Osteoblast (primary cell): ENCODE data around the gene C4A. TPM values are rescaled to one million over a fixed set of nuclear protein-coding genes. Genes with fewer than 3 reads are reported as not detected.

Experiments
- DNase-seq: peaks from one replicate; pipeline ENCODE4 v3.0.0; 2011; ENCODE audit warnings: low spot score, mixed read lengths; ENCODE audit not compliant: insufficient read length; ENCODE audit errors: missing footprints
- H2AFZ ChIP-seq: 2 replicates; pipeline ENCODE4 v1.6.0; 2011; ENCODE audit warnings: mild to moderate bottlenecking, low read length
- H3K27ac ChIP-seq: 2 replicates; pipeline ENCODE4 v1.5.1; 2011; ENCODE audit warnings: mild to moderate bottlenecking, low read depth, low read length, moderate library complexity
- H3K27me3 ChIP-seq: 2 replicates; pipeline ENCODE4 v1.6.0; 2012; ENCODE audit warnings: mild to moderate bottlenecking, control low read depth, inconsistent platforms, low read length, moderate library complexity; ENCODE audit not compliant: insufficient read depth
- H3K36me3 ChIP-seq: 2 replicates; pipeline ENCODE4 v1.5.1; 2011; ENCODE audit warnings: mild to moderate bottlenecking, low read length, control low read depth, moderate library complexity; ENCODE audit not compliant: insufficient read depth
- H3K4me1 ChIP-seq: 2 replicates; pipeline ENCODE4 v1.5.1; 2011; ENCODE audit warnings: mild to moderate bottlenecking, low read length, control low read depth, moderate library complexity; ENCODE audit not compliant: insufficient read depth
- H3K4me2 ChIP-seq: 2 replicates; pipeline ENCODE4 v1.6.0; 2011; ENCODE audit warnings: mild to moderate bottlenecking, low read length; ENCODE audit not compliant: insufficient read depth
- H3K4me3 ChIP-seq: fragments of 200-600 bp; sonication (generic); 3 replicates; pipeline ENCODE4 v1.5.1; 2012; ENCODE audit warnings: mild to moderate bottlenecking, low read length, inconsistent platforms; ENCODE audit not compliant: insufficient read depth
- H3K79me2 ChIP-seq: 2 replicates; pipeline ENCODE4 v1.6.0; 2012; ENCODE audit warnings: mild to moderate bottlenecking, low read length, control low read depth, inconsistent platforms; ENCODE audit not compliant: insufficient read depth
- H3K9me3 ChIP-seq: 2 replicates; pipeline ENCODE4 v1.5.1; 2011; ENCODE audit warnings: low read depth, low read length, control low read depth
- H4K20me1 ChIP-seq: 2 replicates; pipeline ENCODE4 v1.6.0; 2012; ENCODE audit warnings: mild to moderate bottlenecking, low read length, control low read depth; ENCODE audit not compliant: insufficient read depth
- CTCF ChIP-seq: IDR thresholded peaks from 2 replicates; pipeline ENCODE4 v1.5.1; 2011; ENCODE audit warnings: mild to moderate bottlenecking, low read depth, low read length, moderate library complexity; ENCODE audit errors: extremely low read depth
- total RNA-seq: library from RNA; depleted of rRNA; stranded (reverse); fragments of >200 nt; gene quantifications from 2 replicates; pipeline ENCODE4 v1.2.3, GENCODE V29; 2012

The C4A gene
- total RNA-seq, 1 donor, result 7.2 TPM

GRCh38 chr6:31940256-31940664, 41.6 kb upstream of the C4A start:
- no peaks in the 10 kb centered on the region for H4K20me1 ChIP-seq
- TF ChIP-seq CTCF, result no peak
- no peak overlapping the region for H3K27ac ChIP-seq
- peaks cover 5% of the 10 kb centered on the region for H3K27me3 ChIP-seq
- DNase-seq, result peak; percentile 83
- no peak overlapping the region for H3K4me3 ChIP-seq
- H3K4me1 ChIP-seq, result peaks cover 9% of the 10 kb centered on the region
- H3K79me2 ChIP-seq, result no peaks in the 10 kb centered on the region
- no peaks in the 10 kb centered on the region for H3K9me3 ChIP-seq
- no peaks in the 10 kb centered on the region for H3K36me3 ChIP-seq
- peak overlapping the region; percentile 15 for H2AFZ ChIP-seq
- H3K4me2 ChIP-seq, result no peak overlapping the region

- Histone ChIP-seq H4K20me1 (no peaks in the 10 kb centered on the region), H2AFZ (no peak overlapping the region), H3K27ac (no peak overlapping the region), H3K27me3 (peaks cover 5% of the 10 kb centered on the region), H3K4me3 (no peak overlapping the region), H3K4me2 (no peak overlapping the region), H3K9me3 (no peaks in the 10 kb centered on the region), H3K36me3 (no peaks in the 10 kb centered on the region), H3K79me2 (no peaks in the 10 kb centered on the region), H3K4me1 (peaks cover 23% of the 10 kb centered on the region)
- TF ChIP-seq CTCF, result no peak
- no peak for DNase-seq
Measured at GRCh38 chr6:31943742-31944141, 38.1 kb upstream of the C4A start.

- Histone ChIP-seq H3K4me3 (peak overlapping the region; percentile 68), H3K79me2 (no peaks in the 10 kb centered on the region), H3K4me2 (peak overlapping the region; percentile 94), H3K36me3 (no peaks in the 10 kb centered on the region), H3K27ac (peak overlapping the region; percentile 81), H3K4me1 (peaks cover 24% of the 10 kb centered on the region), H3K9me3 (no peaks in the 10 kb centered on the region), H4K20me1 (no peaks in the 10 kb centered on the region), H2AFZ (peak overlapping the region; percentile 87), H3K27me3 (peaks cover 5% of the 10 kb centered on the region)
- no peak for TF ChIP-seq CTCF
- no peak for DNase-seq
Measured at GRCh38 chr6:31945154-31945506, 36.7 kb upstream of the C4A start.

GRCh38 chr6:31945507-31946369, 36.1 kb upstream of the C4A start, which contains the start of gene CFB:
Gene CFB, plus strand, starts transcription at chr6:31946095. Its CDS starts 127 bp downstream, at chr6:31946222.
- TF ChIP-seq CTCF, result no peak
- peak within 1 kb of the TSS; percentile 87 for H2AFZ ChIP-seq
- H3K27ac ChIP-seq, result peak within 1 kb of the TSS; percentile 81
- H3K4me2 ChIP-seq, result peak within 1 kb of the TSS; percentile 94
- DNase-seq, result peak; percentile 97
- H3K4me3 ChIP-seq, result peak within 1 kb of the TSS; percentile 68
- no peaks in the 10 kb centered on the region for H3K36me3 ChIP-seq
- H3K9me3 ChIP-seq, result no peaks in the 10 kb centered on the region
- H3K4me1 ChIP-seq, result peaks cover 23% of the 10 kb centered on the region
- no peaks in the 10 kb centered on the region for H4K20me1 ChIP-seq
- H3K27me3 ChIP-seq, result peaks cover 5% of the 10 kb centered on the region
- no peaks in the 10 kb centered on the region for H3K79me2 ChIP-seq
